HG03045 (cell line): Measurements from ENCODE around the gene FLII.
A peak's percentile ranks its signal among the peaks of the same experiment; 100 is the strongest.

Source experiments
- ATAC-seq: cut with Tn5 transposase; IDR thresholded peaks from one replicate; pipeline ENCODE4 v1.9.1; 2021; ENCODE audit warnings: mild to moderate bottlenecking, moderate library complexity; ENCODE audit not compliant: unreplicated experiment

FLII gene

DNA sequence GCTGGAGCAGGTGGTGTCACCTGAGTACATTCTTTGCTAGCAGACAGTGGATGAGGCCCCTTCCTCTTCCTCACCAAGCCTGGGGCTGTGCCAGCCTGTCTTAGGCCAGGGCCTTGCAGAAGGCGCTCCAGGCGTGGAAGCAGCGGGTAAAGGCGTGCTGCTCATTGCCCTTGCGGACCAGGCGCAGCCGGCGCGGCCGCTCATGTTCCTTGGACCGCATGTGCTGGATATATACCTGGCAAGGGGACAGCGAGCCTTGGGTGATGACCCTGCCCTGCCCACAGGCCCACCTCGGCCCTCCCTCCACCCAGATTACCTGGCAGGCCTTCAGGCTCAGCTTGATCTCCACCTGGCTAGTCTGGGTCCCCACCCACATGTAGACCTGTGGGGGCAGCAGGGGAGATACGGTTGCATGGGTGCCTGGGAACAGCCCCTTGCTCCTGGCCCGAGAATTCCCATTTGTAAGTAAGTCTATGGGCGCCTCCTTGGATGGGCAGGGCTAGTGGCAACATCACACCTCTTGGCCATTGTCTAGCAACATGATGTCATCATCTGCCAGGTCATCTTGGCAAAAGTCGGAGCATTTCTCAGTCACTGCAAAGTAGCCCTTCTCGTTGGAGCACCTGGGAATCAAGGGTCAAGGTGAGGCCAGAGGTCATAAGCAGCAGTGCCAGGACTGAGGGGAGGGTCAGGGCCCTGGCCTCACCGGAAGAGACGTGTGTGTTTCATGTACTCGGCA lies 13.3 kb downstream of the FLII start:
- ATAC-seq, result no peak

DNA sequence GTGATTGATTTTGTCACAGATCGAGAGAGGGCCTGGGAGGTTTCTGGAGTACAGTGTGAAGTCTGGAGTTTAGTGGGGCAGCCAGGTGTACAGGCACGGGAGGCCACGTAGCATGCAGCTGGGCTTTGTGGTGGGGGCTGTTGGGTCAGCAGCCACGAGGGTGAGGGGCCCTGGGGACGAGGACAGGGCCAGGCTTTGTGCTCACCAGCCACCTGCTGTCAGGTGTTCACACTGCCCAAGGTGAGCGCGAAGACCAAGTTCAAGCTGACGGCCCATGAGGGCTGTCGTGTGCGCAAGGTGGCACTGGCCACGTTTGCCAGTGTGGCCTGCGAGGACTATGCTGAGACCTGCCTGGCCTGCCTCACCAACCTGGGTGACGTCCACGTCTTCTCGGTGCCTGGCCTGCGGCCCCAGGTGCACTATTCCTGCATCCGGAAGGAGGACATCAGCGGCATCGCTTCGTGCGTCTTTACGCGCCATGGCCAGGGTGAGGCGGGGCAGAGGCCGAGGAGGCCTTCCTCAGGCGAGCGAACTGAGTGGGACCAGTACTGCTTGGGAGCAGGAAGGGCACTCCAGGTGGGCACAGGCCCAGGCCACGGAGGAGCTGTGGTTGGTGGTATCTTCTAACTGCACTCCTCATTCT lies 17.2 kb downstream of the FLII start:
- ATAC-seq, result no peak

DNA sequence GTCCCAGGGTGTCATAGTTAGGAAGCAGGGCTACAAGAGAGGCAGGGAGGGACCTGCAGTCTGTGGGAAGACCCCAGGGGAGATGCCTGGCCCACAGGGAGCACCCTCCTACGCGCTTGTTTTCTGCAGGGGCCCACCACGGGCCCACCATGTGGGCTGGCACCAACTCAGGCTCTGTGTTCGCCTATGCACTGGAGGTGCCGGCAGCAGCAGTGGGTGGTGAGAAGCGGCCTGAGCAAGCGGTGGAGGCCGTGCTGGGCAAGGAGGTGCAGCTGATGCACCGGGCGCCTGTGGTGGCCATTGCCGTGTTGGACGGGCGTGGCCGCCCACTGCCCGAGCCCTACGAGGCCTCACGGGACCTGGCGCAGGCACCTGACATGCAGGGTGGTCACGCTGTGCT lies 18.1 kb downstream of the FLII start:
- ATAC-seq, result no peak

DNA sequence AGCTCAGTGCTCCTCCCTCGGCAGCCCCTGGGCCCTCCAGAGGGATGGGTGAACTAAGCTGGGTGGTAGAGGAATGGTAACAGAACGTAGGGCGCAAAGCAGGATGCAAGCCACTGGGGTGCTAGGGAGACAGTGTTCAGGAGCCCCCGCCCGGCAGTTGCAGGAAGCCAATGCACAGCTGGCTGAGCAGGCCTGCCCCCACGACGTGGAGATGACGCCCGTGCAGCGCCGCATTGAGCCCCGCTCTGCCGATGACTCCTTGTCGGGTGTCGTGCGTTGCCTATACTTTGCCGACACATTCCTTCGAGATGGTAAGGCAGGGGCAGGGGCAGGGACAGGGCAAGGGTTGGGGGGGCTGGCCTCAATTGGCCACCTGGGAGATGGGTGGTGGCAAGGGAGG lies 20.2 kb downstream of the FLII start:
- ATAC-seq, result no peak

DNA sequence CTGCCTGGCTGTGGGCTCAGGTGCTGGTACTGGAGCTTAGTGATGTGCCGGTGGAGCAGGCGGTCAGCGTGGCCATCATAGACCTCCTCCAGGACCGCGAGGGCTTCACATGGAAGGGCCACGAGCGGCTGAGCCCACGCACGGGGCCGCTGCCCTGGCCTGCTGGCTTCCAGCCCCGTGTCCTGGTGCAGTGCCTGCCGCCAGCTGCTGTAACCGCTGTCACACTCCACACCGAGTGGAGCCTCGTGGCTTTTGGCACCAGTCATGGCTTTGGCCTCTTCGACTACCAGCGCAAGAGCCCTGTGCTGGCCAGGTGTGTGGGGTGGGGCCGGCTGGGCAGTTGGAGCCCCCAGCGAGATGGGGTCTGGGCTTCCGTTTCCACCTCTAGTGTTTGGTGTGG lies 21.1 kb downstream of the FLII start:
- no peak for ATAC-seq

DNA sequence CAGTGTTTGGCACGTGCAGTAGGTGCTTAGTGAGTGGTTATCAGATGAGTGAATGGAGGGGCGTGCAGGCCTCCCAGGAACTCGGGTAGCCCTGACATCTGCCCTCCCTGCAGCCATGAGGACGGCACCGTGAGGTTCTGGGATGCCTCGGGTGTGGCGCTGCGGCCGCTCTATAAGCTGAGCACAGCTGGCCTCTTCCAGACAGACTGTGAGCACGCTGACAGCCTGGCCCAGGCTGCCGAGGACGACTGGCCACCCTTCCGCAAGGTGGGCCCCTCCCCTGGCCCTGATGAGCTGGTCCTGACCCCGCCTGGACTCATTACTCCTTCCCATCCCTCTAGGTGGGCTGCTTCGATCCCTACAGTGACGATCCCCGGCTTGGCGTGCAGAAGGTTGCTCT lies 22.0 kb downstream of the FLII start:
- ATAC-seq, result no peak

DNA sequence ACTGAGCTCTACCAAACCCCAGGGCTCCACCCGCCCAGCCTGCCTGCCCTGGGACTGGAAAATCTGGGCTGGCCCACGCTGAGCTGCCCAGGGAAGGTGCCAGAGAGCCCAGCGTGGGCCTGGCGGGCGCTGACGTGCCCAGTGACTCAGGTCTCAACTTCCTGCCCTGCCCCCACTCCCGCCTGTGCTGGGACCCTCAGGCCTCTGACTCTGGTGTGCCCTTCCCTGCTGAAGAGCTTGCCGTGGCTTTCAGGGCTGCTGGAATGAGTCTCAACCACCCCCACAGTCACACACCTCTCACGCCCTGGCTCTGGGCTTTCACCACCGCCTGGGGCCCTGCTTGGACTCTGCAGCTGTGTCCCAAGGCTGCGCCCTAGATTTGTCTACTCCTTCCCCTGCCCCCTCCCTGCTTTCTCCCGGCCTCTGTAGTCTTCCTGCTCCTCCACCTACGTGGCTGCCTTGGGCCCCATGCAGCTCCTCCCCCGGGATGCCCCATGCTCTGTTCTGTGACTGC lies 22.7 kb downstream of the FLII start:
- no peak for ATAC-seq

DNA sequence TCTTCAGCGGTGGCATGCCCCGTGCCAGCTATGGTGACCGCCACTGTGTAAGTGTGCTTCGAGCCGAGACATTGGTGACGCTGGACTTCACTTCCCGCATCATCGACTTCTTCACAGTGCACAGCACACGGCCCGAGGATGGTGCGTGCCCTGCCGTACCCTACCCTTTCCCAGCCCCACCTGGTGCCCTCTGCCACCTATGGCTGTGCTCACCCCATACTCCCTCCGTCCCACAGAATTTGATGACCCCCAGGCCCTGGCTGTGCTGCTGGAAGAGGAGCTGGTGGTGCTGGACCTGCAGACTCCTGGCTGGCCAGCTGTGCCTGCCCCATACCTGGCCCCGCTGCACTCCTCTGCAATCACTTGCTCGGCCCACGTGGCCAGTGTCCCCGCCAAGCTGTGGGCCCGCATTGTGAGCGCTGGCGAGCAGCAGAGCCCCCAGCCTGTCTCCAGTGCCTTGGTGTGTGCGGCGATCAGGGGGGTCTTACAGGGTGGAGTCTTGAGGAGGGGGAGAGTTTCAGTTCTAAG lies 23.6 kb downstream of the FLII start:
- ATAC-seq, result no peak

DNA sequence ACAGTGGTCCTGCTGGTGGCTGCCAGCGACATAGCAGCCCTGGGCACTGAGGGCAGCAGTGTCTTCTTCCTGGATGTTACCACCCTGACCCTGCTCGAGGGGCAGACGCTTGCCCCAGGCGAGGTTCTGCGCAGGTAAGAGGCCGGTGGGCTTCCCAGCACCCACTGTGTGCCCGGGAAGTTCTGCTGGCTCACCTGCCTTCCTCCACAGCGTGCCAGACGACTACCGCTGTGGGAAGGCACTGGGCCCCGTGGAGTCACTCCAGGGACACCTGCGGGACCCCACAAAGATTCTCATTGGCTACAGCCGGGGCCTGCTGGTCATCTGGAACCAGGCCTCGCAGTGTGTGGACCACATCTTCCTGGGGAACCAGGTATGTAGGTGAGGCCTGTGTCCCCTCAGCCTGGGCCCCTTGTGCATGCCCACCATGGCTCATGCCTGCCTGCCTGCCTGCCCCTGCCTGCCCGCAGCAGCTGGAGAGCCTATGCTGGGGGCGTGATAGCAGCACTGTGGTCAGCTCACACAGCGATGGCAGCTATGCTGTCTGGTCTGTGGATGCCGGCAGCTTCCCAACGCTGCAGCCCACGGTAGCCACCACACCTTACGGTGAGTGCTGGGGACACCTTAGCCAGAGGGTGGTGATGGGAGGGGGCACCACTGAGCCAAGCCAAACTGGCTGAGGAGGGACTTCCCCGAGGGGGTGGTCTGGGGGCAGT lies 24.6 kb downstream of the FLII start:
- no peak for ATAC-seq

DNA sequence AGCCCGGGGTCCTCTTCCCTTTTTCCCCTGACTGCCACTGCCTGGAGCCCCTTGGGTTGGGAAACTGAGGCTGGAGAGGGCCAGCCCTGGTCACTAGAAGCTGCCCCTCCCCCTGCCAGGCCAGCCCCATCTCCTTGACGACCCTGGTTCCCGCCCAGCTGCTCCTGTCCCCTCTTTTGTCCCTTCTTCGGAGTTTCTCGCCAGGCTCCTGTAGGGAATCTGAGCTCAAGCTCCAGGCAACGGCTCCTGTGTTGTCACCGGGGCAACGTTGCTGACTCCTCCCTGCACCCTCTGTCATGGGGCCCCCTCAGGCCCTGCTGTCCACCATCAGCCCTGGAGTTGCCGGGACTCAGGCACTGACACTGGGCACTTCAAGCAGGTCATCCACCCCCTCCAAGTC lies 27.4 kb downstream of the FLII start:
- no peak for ATAC-seq

DNA sequence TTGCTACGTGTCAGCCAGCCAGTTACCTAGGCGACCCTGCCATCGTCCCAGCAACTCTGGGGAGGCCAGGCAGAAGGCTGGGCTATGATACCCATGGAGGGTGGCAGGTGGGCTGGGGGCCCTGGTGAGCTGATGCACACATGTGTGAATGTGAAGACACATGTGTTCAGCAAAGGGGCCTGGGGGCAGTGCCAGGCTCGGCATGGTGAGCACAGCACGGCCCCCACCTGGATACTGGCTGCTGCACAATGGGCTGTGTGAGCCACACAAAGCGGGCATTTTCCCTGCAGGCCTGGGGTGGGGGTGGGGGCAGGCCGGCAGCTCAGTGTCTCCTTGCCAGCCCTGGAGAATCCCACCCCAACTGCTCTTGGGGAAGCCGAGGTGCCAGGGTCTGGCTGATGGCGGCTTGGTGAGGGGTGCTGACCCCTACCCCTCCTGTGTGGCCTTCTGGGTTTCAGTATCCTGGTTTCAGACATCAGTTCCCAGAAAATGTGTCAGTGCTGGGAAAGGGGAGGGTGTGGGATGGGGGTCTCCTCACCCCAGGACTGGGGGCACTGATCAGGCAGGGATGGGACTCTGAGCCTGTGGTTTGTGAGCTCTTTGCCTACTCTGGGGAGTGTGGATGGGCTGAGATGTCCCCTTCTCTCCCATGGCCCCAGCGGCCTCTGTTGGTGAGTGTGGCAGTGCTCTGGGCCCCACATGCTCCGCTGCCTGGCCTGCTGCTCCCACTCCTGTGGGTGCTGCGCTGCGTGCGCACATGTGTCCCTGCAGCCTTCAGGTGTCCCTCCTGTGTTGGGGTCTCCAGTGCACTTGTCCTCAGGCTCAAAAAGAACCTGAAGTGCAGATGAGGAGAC lies 28.0 kb downstream of the FLII start:
- ATAC-seq, result no peak

DNA sequence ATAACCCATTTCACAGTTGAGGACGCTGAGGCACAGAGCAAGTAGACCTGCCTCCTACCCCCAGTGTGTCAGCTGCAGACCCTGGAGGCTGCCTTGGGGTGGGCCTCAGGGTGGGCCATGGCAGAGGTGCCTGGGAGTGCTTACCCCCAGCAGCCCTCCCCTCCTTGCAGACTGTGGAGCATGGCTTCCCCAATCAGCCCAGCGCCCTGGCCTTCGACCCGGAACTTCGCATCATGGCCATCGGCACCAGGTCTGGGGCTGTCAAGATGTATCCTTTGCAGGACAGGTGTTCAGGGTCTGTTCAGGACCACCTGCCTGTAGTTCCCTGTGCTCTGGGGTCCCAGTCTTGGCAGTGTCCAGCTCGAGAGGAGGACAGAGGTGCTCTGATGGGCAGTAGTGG lies 28.8 kb downstream of the FLII start:
- no peak for ATAC-seq

DNA sequence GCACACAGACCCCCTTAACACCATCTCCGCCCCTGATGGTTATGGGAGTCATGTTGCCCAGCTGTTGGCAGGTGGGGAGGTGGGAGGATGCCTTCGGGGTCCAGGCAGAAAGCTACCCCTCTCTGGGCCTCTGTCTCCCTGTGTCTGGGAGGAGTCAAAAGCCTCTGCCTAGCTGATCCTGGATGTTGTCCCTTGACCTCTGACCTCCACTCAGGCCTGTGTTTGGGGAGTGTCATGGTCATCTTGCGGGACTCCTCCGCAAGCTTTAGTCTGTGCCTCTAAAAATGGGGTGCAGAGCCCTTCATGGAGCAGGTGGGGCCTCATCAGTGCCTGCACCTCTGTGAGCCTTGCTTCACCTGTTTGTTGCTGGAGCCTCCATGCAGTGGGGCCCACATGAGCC lies 29.3 kb downstream of the FLII start:
- ATAC-seq, result no peak

DNA sequence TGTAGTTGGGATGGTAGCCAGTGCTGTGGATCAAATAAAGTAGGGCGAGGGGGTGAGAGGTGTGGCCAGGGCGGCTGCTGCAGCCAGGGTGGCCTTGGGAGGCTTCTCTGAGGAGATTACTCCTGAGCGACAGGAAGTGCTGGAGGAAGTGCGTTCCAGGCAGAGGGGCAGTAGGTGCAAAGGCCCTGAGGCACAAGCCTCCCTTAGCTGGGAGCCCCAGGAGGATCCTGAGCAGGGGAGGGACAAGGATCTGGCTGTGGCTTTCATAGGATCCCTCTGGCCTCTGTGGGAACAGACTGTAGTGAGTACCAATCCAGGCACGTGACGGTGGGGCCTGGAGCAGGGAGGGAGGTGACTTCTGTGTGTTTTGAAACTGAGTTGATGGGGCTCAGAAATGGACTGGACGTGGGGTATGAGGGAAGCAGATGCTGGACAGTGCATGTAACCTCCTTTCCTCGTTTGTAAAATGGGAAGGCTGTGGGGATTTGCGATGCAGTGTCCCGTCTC lies 30.3 kb downstream of the FLII start:
- no peak for ATAC-seq

DNA sequence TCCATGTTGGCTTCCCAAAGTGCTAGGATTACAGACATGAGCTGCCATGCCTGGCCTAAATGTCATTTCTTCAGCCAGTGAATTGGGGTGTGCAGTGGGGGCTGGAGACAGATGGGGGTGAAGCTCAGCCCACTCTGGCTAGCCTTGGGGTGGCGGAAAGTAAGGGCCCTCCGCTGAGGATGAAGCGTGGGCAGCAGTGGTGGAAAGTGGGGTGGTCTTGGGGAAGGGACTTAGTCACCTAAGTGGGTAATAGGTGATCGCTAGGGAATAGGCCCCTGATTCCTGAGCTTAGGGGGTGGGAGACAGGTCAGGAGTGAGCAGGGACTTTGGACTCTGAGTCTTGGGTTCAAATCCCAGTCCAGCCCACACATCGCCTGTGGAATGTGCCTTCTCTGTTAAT lies 30.9 kb downstream of the FLII start:
- no peak for ATAC-seq

DNA sequence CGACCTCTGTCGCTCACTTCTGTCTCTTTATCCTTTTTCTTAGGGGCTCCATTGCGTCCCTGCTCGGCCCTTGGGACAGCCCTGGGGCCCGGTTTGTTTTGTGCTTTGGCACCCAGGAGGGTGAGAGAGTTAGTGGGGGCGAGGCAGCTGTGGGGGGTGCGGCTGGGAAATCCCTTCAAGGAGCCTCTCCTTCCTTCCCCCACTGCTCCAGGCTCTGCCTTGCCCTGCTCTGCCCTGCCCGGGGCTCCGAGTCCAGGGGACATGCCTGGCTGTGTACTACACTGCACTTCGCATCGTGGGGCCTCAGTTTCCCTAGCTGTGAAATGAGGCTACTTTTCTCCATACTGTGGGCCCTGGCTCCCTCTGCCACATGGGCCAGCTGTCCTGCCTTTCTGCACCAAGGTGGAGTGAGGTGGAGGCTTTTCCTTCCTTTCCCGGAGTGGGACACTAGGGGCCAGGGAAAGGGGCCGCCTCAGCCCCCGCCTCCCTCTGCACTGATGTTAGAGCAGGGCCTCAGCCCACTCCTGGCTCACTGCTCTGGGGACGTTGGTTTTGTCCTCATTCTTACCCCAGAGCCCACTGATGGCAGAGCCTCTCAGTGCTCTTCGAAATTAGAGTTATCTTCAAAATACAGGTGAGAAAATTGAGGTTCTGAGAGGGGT lies 32.1 kb downstream of the FLII start:
- ATAC-seq, result no peak

DNA sequence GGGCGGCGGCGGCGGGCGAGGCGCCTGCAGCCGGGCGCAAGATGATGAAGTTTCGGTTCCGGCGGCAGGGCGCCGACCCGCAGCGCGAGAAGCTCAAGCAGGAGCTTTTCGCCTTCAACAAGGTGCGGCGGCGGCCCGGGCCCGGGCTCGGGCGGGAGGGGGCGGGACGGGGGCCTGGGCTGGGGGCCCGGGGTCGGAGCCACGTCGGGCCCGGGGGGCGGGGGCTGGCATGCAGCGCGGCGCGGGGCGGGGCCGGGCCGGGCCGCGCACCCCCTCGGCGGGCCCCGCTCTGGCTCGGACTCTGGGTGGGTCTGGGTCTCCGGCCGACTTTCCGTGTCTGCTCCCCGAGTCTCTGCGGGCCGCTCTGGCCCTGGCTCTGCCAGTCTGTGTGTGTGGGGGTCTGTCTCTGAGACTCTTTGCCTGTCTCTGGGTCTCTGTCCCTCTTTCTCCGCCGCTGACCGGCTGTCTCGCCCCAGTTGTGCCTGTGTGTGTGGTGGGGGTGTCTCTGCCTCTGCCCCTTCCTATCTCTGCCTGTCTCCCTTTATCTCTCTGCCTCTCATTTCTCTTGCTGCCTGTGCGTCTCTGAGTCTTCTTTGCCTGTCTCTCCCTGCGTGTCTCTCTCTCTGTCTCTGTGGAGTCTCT lies 32.8 kb downstream of the FLII start:
- peak; percentile 29 for ATAC-seq

DNA sequence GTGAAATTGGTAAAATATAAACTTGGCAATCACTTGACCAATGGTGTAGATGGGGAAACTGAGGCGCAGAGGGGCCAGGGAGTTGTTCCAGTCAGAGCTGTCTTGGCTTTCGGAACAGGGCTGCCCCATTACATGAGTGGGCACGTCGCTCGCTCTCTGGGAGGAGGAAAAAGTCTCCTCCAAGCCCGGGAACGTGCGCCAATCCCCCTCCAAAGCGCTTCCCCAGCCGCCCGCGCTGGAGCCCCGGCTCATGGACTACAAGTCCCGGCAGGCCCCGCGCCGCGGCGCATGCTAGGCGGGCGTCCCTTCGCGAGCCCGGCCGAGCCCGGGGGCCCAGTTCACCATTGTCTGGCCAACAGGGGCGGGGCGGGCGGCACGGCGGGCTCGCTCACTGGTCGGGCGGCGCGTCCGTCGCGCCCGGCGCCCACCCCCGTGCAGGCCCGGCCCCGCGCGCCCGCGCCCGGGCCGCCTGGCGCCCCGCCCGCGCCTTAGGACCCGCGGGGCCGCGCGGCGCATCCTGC lies 33.4 kb downstream of the FLII start, which contains the start of gene LLGL1:
Gene LLGL1, plus strand, starts transcription at position 515 of the 521 bp plus-strand sequence. CDS start 48 bp downstream, outside the sequence.
- peak; percentile 83 for ATAC-seq
